AG09309 (cell line): ENCODE measurements around the gene DUSP7.
A peak's percentile ranks its signal among the peaks of the same experiment; 100 is the strongest.

Experiments
- DNase-seq: peaks from one replicate; pipeline ENCODE4 v3.0.0-alpha.2; 2010; ENCODE audit warnings: low read depth
- H3K4me3 ChIP-seq: 2 replicates; pipeline ENCODE4 v1.5.1; 2011; ENCODE audit warnings: mild to moderate bottlenecking, low read depth, low read length, moderate library complexity; ENCODE audit not compliant: control insufficient read depth
- CTCF ChIP-seq: IDR thresholded peaks from 2 replicates; pipeline ENCODE4 v1.5.1; 2011; ENCODE audit warnings: mild to moderate bottlenecking, low read depth, low read length, inconsistent platforms; ENCODE audit not compliant: insufficient read depth, control insufficient read depth; ENCODE audit errors: missing control alignments

The DUSP7 gene

GRCh38 chr3:52018319-52019000 is 37.9 kb downstream of the DUSP7 start:
- H3K4me3 ChIP-seq = no peak overlapping the region
- TF ChIP-seq CTCF = no peak
- no peak for DNase-seq

- TF ChIP-seq CTCF = no peak
These were observed 38.8 kb downstream of the DUSP7 start for GRCh38 chr3:52017586-52017985.

GRCh38 chr3:52015438-52016228 is 40.7 kb downstream of the DUSP7 start:
- TF ChIP-seq CTCF = no peak
- no peak overlapping the region for H3K4me3 ChIP-seq
- DNase-seq = no peak

More at GRCh38 chr3:52017586-52017985, 38.8 kb downstream of the DUSP7 start:
- no peak overlapping the region for H3K4me3 ChIP-seq
- no peak for DNase-seq

GRCh38 chr3:52014613-52015012 is 41.8 kb downstream of the DUSP7 start:
- TF ChIP-seq CTCF = peak; percentile 47
- H3K4me3 ChIP-seq = no peak overlapping the region
- no peak for DNase-seq

GRCh38 chr3:52013802-52014598 is 42.4 kb downstream of the DUSP7 start:
- no peak for DNase-seq
- TF ChIP-seq CTCF = no peak
- H3K4me3 ChIP-seq = no peak overlapping the region

GRCh38 chr3:52012699-52013098 is 43.7 kb downstream of the DUSP7 start:
- no peak for TF ChIP-seq CTCF
- no peak for DNase-seq
- H3K4me3 ChIP-seq = no peak overlapping the region
